HG03159 (cell line): ENCODE measurements around the gene COX19.
"Not testable (repeated sequence)": the region's sequence is repeated elsewhere in the genome, so short reads cannot be mapped to it uniquely, and the experiment has no call there.

Experiments
- ATAC-seq: cut with Tn5 transposase; IDR thresholded peaks from one replicate; pipeline ENCODE4 v1.9.1; 2021; ENCODE audit warnings: mild to moderate bottlenecking, moderate library complexity; ENCODE audit not compliant: unreplicated experiment

Gene COX19

GRCh38 chr7:963236-964078, 11.9 kb downstream of the COX19 start:
- no peak for ATAC-seq

GRCh38 chr7:962401-963081, 12.8 kb downstream of the COX19 start:
- ATAC-seq = no peak

DNA sequence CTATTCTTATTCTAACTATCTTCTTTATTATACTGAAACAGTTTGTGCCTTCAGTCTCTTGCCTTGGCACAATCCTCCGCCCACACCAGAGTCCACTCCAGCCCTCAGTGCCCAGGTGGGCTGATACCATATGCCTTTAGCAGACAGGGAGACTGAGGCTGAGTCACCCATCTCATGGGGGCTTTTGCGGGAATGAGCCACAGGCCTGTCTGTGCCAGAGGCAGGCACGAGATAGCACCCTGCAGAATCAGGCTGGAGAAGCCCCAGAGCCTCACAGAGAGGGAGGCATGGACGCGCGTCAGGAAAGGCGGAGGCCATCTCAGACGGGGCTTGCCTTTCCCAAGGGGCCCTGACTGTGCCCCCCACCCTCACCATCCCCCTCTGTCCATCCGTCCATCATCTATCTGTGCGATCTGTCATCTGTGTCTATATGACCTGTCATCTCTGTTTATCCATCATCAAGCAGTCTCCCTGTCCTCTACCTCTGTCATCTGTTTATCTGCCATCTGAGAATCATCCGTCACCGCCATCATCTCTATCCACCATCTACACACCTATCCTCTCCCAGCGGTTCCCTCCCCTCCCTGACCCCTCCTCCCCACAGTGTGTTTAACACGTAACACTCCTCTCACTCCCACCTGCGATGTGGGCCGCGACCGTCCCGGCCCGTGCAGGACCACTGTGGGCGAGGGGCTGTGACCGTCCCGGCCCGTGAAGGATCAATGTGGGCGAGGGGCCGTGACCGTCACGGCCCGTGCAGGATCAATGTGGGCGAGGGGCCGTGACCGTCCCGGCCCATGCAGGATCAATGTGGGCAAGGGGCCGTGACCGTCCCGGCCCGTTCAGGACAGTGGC, 13.6 kb downstream of the COX19 start:
- no peak for ATAC-seq

DNA sequence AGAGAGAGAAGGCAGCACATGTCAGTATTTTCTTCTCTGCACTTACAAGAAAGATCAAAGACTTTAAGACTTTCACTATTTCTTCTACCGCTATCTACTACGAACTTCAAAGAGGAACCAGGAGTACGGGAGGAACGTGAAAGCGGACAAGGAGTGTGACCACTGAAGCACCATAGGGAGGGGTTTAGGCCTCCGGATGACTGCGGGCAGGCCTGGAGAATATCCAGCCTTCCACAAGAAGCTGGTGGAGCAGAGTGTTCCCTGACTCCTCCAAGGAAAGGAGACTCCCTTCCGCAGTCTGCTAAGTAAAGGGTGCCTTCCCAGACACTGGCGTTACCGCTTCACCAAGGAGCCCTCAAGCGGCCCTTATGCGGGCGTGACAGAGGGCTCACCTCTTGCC, 14.4 kb downstream of the COX19 start:
- not testable (repeated sequence) for ATAC-seq

GRCh38 chr7:960269-960871, 15.0 kb downstream of the COX19 start:
- no peak for ATAC-seq

DNA sequence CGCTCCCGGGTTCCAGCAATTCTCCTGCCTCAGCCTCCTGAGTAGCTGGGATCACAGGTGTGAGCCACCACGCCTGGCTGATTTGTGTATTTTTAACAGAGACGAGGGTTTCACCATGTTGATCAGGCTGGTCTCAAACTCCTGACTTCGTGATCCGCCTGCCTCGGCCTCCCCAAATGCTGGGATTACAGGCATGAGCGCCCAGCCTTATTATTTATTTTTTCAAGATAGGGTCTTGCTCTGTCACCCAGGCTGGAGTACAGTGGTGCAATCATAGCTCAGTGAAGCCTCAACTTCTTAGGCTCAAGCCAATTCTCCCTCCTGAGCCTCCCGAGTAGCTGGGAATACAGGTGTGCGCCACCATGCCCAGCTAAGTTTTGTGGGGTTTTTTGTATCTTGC, 15.6 kb downstream of the COX19 start:
- not testable (repeated sequence) for ATAC-seq

- no peak for ATAC-seq
These were observed 16.1 kb downstream of the COX19 start for GRCh38 chr7:959271-959670.

DNA sequence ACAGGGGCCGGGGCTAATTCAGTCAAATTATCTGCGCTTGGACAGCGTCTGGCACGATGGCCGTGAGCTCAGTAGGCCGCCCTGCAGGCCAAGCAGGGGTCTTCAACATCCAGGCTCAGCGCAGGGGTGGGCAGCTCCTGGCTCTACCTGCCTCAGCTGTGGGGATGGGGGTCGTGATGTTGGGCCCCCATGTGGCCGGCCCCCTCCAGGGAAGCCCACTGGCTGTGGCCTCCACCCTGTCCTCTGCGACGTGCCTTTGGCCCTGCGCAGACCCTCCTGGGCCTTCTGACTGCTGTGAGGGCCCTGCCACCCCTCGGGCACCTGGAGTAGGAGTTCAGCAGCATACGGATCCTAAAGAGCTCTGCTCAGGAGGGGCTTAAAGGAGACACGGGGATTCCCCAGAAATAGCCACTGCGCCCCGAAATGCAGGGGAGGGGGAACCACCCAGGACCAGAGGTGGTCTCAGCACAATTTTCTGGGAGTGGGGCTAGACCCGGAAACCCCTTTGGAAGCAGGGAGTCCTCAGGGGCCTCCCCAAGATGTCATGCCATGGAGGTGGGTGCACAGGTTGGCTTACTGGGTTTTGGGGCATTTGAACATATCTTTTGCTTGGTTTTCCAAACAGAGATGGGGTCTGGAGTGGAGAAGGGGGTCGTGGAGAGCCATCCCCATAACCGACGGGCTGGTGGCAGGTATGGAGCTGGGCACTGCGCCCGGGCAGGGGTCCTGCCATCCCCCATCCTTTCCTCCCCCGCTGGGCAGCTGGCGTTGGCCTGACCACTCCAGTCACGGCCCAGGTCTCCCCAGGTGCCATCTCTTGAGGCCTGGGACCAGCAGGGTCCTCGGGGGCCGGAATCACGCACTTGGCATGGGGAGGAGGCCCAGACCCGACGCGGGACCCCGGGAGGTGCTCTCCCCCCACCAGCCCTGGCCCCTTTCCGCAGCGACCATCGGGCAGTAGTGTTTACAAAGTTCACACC, 16.8 kb downstream of the COX19 start:
- no peak for ATAC-seq

GRCh38 chr7:957418-958220, 17.7 kb downstream of the COX19 start:
- ATAC-seq = no peak

DNA sequence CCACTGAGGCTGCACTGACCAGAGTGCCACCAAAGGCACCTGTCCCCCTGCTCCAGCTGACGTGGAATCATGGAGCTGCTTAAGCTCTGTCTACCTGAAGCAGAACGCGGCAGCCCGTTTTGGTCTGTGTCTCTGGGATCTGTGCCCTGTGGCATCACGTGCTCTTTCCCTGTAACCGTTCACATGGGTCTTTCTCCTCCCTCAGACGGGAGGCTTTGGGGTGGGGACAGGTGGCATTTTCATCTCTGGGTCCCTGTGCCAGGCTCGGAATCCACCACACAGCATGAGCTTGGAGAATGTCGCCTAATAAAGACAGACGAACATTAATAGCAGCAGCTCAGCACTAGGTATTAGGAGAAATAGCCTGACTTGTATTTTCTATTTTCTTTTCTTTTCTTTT, 19.3 kb downstream of the COX19 start:
- no peak for ATAC-seq

DNA sequence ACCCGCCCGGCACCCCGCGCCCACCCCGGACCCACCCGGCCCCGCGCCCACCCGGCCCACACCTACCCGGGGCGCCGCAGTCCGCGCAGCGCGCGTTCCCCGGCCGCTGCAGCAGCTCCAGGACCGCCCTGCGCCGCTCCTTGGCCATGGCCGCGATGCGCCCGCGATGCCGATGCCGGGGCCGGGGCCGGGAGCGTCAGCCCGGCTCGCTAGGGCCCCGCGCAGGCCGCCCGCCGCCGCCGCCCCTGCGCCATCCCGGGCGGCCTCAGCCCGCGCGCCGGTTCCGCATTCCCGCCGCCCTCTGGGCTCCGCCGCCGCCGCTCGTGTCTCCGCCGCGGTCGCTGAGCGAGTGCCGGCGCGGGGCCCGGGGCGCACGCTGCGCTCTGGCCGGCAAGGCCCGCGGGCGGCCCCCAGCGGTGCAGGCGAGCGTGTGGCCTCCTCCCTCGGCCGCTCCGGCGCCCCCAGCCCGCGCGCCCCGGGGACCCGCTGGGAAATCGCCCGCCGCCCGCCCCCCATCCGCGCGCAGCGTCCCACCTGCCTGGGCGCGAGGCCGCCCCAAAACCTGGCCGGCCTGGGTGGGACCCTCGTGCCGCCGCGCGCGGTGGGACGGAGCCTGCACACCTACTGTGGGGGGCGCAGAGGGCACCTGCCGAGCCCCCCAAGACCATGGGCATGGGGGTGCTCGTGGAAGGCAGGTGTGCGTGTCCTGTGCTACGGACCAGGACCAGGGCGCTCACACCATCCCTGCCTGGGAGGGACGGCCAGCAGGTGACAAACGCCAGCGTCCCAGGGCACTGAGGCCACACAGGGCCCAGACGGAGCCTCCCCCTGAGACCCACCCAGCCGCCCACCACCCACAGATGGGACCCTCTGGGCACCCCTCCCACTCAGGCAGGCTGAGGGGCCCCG, 20.8 kb downstream of the COX19 start, which contains the start of gene ADAP1:
ADAP1 (minus strand) TSS at position 351 of the 909 bp plus-strand sequence; CDS start at position 148, 203 bp downstream.
- ATAC-seq = peak; percentile 53

DNA sequence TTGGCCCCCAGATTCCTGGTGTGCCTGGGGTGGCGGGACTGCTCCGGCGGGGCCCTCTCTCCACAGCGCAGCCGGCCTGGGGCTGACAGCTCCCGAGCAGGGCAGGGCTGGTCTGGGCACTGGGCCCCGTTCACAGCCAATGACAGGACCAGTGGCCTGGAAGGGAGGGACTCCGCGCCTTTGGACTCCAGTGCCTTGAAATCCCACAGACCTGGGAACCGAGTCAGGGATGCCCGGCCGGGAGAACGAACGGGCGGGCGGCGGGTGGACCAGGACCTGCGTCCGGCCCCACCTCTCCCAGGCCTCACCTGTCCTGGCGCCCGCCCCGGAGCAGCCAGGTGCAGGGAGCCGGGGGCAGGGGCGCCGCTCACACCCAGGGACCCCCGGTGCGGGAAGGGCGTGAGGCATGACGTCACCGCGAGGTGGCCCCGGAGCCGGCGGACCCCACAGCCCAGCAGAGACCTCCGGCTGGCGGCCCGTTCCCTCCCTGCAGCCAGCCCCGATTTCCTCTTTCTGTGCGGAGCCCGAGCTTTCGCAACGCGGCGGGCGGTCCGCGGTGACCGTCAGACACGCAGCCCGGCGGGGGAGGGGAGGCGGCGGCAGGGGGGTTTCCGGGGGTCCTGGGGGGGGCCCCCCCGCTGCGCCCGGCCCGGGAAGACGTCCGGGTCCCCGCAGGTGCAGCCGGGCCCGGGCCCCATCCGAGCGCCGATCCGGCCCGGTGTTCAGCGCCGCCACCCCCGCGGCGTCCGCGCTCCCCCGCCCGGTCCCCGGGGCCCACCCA, 21.6 kb downstream of the COX19 start:
- ATAC-seq = peak; percentile 34

DNA sequence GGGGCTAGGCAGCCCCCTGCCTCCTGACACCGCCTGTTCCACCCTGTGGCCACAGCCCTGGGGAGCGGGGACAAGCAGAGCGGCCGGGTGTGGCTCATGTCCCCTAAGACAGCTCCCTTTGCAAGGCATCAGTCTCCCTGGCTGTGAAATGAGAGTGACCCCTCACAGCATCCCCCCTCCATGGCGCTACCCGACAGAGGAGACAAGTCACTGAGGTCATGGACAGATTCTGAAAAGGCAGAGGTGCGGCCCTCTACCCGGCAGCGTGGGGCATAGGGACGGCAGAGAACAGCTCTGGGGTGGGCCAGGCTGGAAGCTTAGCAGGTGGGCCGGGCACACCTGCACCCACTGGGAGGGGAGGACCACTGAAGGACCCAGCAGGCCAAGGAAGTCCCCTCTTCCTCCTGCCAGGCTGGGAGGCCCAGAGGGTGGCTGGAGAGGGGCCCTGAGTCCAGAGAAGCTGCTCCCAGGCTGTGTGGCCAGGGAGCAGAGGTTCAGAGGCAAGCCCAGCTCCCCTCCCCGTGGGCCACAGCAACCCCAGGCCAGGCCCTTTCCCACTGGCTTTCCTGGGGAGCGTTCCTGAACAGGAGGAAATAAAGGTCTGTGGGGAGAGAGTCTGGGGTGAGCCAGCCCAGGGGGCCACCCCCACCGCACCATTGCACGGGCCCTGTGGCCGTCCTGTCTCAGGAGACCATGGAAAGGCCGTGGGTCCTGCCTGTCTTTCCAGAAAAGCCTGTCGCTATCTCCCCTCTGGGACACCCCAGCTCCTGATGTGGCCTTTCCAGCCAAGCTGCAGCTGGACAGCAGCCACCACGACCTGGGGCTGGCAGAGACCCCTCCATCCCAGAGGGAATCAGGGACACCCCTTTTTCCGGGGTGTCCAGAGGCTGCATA, 22.6 kb downstream of the COX19 start:
- no peak for ATAC-seq

DNA sequence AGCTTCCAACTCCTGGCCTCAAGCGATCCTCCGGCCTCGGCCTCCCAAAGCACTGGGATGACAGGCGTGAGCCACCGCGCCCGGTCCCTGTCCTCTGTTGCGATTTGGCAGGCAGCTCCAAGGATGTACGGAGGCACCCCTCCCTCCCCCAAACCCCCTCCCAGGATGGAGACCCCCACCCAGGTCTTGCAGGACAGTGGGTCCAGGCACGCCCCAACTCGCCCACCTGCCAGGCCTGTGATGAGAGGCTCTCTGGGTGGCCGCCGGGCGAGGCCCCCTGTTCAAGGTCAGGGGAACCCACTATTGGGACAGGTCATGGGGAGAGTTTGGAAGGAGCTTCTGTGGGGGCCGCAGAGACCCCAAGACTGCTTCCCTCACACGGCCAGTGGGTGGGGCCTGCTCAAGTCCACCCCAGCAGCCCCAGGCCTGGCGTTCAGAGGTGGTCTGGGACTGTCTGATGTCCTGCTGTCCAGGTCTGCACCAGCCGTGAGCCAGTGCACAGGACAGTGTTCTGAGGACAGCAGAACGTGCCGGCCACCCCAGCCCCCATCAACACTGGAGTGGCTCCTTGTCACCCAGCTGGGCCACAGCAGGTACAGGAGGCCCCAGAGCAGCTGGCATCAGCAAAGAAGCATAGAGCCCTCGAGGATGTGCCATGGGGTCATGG, 23.3 kb downstream of the COX19 start:
- no peak for ATAC-seq
